GM23248 (cell line): ENCODE data around the gene NOXA1. TPM values are rescaled to one million over a fixed set of nuclear protein-coding genes. Genes with fewer than 3 reads are reported as not detected.

Experiments used
- DNase-seq: peaks from one replicate; pipeline ENCODE4 v3.0.0-alpha.2; 2015
- H2AFZ ChIP-seq: fragments of 200-600 bp; sonication (generic); 2 replicates; pipeline ENCODE4 v1.6.1; 2016; ENCODE audit warnings: antibody characterized with exemption
- H3F3A ChIP-seq: fragments of 200-600 bp; sonication (generic); 2 replicates; pipeline ENCODE4 v1.6.1; 2016; ENCODE audit warnings: mild to moderate bottlenecking, antibody characterized with exemption, mixed run types; ENCODE audit not compliant: insufficient read depth
- H3K27ac ChIP-seq: fragments of 200-600 bp; sonication (generic); 2 replicates; pipeline ENCODE4 v1.5.1; 2016; ENCODE audit warnings: mild to moderate bottlenecking
- H3K27me3 ChIP-seq: fragments of 200-600 bp; sonication (generic); replicated peaks from 2 replicates; pipeline ENCODE4 v1.6.1; 2016; ENCODE audit warnings: mild to moderate bottlenecking; ENCODE audit not compliant: insufficient read depth
- H3K36me3 ChIP-seq: fragments of 200-600 bp; sonication (generic); 2 replicates; pipeline ENCODE4 v1.6.1; 2016; ENCODE audit warnings: low read depth, mild to moderate bottlenecking
- H3K4me1 ChIP-seq: fragments of 200-600 bp; sonication (generic); 2 replicates; pipeline ENCODE4 v1.6.1; 2016; ENCODE audit warnings: mild to moderate bottlenecking; ENCODE audit not compliant: insufficient read depth
- H3K4me2 ChIP-seq: fragments of 200-600 bp; sonication (generic); one replicate; pipeline ENCODE4 v1.6.1; 2016; ENCODE audit warnings: mild to moderate bottlenecking; ENCODE audit not compliant: unreplicated experiment
- H3K4me3 ChIP-seq: fragments of 200-600 bp; sonication (generic); 2 replicates; pipeline ENCODE4 v1.5.1; 2016; ENCODE audit warnings: mild to moderate bottlenecking
- H3K79me2 ChIP-seq: fragments of 200-600 bp; sonication (generic); 2 replicates; pipeline ENCODE4 v1.6.1; 2016; ENCODE audit warnings: mild to moderate bottlenecking; ENCODE audit not compliant: insufficient read depth
- H3K9ac ChIP-seq: fragments of 200-600 bp; sonication (generic); 2 replicates; pipeline ENCODE4 v1.6.1; 2016; ENCODE audit warnings: mild to moderate bottlenecking
- H3K9me2 ChIP-seq: fragments of 200-600 bp; sonication (generic); 2 replicates; pipeline ENCODE4 v1.6.1; 2016; ENCODE audit warnings: mixed run types, mild to moderate bottlenecking, moderate library complexity; ENCODE audit not compliant: insufficient read depth
- H3K9me3 ChIP-seq: fragments of 200-600 bp; sonication (generic); one replicate; pipeline ENCODE4 v1.6.1; 2017; ENCODE audit warnings: low read depth
- H4K20me1 ChIP-seq: fragments of 200-600 bp; sonication (generic); 2 replicates; pipeline ENCODE4 v1.6.0; 2016; ENCODE audit not compliant: insufficient read depth
- EZH2 ChIP-seq: fragments of 200-600 bp; sonication (generic); IDR thresholded peaks from 2 replicates; pipeline ENCODE4 v1.6.1; 2018; ENCODE audit warnings: antibody characterized with exemption, mild to moderate bottlenecking; ENCODE audit not compliant: insufficient read depth, poor library complexity, severe bottlenecking
- EZH2phosphoT487 ChIP-seq: fragments of 200-600 bp; sonication (generic); IDR thresholded peaks from 2 replicates; pipeline ENCODE4 v1.6.1; 2018; ENCODE audit warnings: antibody characterized with exemption, moderate library complexity, mild to moderate bottlenecking, low read depth; ENCODE audit not compliant: insufficient read depth
- WGBS, 2 experiments: methylation state at CpG; one replicate each; pipeline ENCODE4 v1.1.6; 2015 to 2017; ENCODE audit warnings: low lambda C conversion rate in 2 of 2, low coverage in 1 of 2; ENCODE audit errors: missing lambda C conversion rate in 2 of 2; 5-methylcytosine and 5-hydroxymethylcytosine counted together
- in situ Hi-C: fragments of 300-500 bp; cut with MboI; formaldehyde crosslinking; loops from 2 replicates; pipeline ENCODE4 v1.15.0; 2020
- polyA plus RNA-seq: library from polyadenylated mRNA; unstranded; fragments of >200 nt; fragmentation: Nextera tagmentation; extraction: Ambion mirVana; gene quantifications from 2 replicates; pipeline ENCODE4 v1.2.1, GENCODE V29; 2016
- total RNA-seq: library from RNA; depleted of rRNA; stranded (reverse); fragments of >200 nt; shearing (Covaris generic); gene quantifications from 2 replicates; pipeline ENCODE4 v1.2.3, GENCODE V29; 2014

NOXA1 gene
- total and polyA plus RNA-seq, 2 experiments from 2014 or later: 0.32 to 0.39 TPM

DNA sequence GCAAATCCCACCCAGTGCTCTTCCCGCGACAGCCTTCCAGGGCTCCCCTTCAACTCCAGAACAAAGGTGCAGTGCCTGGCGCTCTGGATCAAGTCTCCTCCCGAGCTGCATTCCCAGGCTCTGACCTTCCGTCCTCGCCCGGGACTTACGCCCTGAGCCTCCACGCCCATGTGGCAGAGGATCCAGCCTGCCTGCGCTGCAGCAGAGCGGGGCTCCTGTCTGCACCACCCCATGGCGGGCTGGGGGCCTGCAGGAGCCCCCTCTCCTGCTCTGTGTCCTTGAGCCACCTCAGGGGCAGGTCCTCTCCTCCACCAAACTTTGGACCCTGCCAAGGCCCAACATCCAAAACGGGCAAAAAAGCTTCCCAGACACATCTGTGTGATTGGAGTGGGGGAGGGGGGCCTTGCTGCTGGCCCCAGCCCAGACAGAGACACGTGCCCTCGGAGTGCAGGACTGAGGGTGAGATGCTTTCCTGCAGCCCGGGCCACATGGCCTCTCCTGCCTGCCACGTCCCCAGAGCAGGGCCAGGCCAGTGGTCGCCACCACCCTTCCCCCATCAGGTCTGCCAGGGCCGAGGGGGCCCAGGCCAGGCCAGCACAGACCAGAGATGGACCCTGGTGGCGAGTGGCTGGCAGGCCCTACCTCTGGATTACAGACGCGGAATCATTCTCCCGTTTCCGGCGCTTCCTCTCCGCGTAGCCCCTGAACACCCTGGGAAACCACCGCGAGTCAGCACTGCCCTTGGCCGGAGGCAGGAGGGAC is 31.6 kb downstream of the NOXA1 start:
- Histone ChIP-seq H3F3A (no peaks in the 10 kb centered on the region), H4K20me1 (no peaks in the 10 kb centered on the region), H3K36me3 (no peaks in the 10 kb centered on the region), H3K4me3 (peak overlapping the region; percentile 63), H3K9ac (no peak overlapping the region), H3K27me3 (no peaks in the 10 kb centered on the region), H3K9me3 (no peaks in the 10 kb centered on the region), H3K4me1 (peaks cover 6% of the 10 kb centered on the region; the same call in 1 of the 2 replicates), H3K79me2 (no peaks in the 10 kb centered on the region), H3K9me2 (no peaks in the 10 kb centered on the region), H2AFZ (peak overlapping the region; percentile 71), H3K4me2 (peak overlapping the region; percentile 58), H3K27ac (no peak overlapping the region)
- in situ Hi-C loops: no loop called here
- TF ChIP-seq EZH2phosphoT487 (no peak), EZH2 (no peak)
- peak; percentile 55 for DNase-seq
- WGBS, 2 experiments: 47 to 56% methylated on average over 23 to 30 of the region's 30 CpGs

DNA sequence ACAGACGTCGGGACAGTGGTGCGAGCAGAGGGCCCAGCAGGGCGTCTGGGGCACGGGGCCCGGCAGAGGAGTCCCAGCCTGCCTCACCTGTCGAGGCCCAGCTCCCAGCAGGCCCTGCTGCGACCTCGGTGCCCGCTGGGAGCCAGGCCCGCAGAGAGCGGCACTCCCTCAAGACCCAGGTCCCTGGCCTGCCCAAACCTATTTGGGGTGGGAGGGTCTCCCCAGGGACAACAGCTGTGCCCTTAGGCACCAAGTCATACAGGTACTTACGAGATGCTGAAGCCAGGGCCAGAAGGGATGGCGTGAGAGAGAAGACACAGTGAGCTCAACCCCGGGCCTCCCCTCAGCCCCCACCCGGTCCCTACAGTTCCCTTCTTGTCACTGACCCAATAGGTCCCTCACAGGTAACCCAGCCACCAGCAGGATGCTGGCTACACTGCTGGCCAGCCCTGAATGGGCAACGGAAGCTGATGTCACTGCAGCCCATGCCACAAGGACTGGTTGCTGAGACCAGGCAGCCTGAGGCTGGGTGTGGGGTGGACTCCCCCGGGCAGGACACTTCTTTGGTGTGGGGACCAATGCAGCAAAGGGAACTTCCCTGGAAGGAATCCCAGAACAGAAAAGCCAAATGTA is 32.3 kb downstream of the NOXA1 start:
- Histone ChIP-seq H3K4me3 (no peak overlapping the region), H2AFZ (no peak overlapping the region), H3K4me2 (no peak overlapping the region), H3K9me3 (no peaks in the 10 kb centered on the region), H3K27ac (no peak overlapping the region), H3F3A (no peaks in the 10 kb centered on the region), H4K20me1 (no peaks in the 10 kb centered on the region), H3K79me2 (no peaks in the 10 kb centered on the region), H3K4me1 (peaks cover 6% of the 10 kb centered on the region; the same call in 1 of the 2 replicates), H3K9ac (no peak overlapping the region), H3K36me3 (no peaks in the 10 kb centered on the region), H3K27me3 (no peaks in the 10 kb centered on the region), H3K9me2 (no peaks in the 10 kb centered on the region)
- TF ChIP-seq EZH2phosphoT487: no peak
- TF ChIP-seq EZH2: no peak
- in situ Hi-C loops: no loop called here
- 82 to 87% methylated on average over 13 to 17 of the region's 18 CpGs for WGBS, 2 experiments
- DNase-seq: no peak

DNA sequence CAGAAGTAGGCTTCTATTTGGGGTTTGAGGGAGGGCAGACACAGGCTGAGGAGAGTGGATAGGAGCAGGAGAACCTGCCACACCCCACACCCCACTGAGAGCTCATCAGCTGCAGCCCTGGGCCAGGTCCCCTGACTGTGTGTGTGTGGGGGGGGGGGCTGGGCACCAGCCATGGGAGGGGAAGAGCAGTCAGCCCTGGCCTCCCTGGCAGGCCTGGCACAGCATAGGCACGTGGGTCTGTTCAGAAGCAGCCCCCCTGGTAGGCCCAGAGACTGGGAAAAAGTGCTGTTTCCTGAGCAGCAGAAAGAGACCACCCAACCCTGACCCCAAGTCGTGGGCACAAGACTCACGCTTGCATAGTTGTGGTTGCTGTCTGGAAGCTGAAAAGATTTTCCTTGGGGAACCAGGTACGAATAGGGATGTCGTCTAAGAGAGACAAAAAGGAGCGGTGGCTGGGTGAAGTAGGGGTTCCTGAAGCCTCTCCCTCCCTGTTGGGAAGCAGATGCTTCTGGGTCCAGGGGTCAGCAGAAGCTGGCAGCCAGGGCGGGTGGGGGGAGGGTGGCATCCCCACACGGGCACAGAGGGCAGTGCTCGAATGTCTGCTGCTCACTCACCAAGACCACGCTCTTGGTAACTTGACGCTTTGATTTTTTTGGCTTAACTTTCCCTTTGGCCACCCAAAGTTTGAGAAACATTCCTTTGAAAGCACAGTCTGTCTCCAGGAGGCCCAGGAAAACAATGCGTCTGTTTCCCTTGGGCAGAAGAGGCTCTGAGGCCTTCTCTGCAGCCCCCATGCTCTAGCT is 33.1 kb downstream of the NOXA1 start:
- no peak overlapping the region for H3K4me2 ChIP-seq
- H3K4me3 ChIP-seq: no peak overlapping the region
- WGBS, 2 experiments: 76 to 79% methylated on average over 11 to 12 of the region's 12 CpGs

DNA sequence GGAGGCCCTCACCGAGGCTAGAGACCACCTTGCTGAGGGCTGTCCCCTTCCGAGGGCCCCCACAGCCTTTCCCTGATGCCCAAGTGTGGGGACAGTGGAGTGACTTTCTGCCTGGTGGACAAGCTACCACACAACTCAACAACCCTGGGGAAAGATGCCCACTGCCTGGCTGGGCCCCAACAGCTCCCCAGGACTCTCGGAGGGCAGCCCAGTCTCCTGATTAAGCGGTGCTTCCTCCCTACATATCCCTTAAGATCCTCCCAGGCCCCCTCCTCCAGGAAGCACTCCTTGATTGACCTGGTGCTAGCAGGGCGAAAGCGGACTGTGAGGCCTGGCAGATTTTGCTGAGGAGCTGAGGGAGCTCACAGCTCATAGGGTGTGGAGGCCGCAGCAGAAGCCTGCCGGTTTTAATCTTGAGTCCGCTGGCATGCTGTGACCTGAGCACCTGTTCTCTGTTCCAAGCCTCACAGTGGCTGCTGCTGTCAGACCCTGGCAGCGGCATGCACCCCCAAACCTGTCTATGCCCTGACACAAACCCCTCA is 33.7 kb downstream of the NOXA1 start:
- in situ Hi-C loops: no loop called here
- TF ChIP-seq EZH2 (no peak), EZH2phosphoT487 (no peak)
- Histone ChIP-seq H3K4me2 (no peak overlapping the region), H3K4me3 (no peak overlapping the region), H3K79me2 (no peaks in the 10 kb centered on the region), H3K4me1 (peaks cover 6% of the 10 kb centered on the region; the same call in 1 of the 2 replicates), H3K9ac (no peak overlapping the region), H2AFZ (no peak overlapping the region), H3K9me3 (no peaks in the 10 kb centered on the region), H3K27me3 (no peaks in the 10 kb centered on the region), H4K20me1 (no peaks in the 10 kb centered on the region), H3K27ac (no peak overlapping the region), H3K9me2 (no peaks in the 10 kb centered on the region), H3K36me3 (no peaks in the 10 kb centered on the region), H3F3A (no peaks in the 10 kb centered on the region)
- no peak for DNase-seq
- 90 to 91% methylated on average over 10 of the region's 10 CpGs for WGBS, 2 experiments

More for the DNA sequence above, 33.1 kb downstream of the NOXA1 start:
- H3K9me2 ChIP-seq: no peaks in the 10 kb centered on the region
- no peaks in the 10 kb centered on the region for H3F3A ChIP-seq
- no peak for DNase-seq
- H3K36me3 ChIP-seq: no peaks in the 10 kb centered on the region
- no peak overlapping the region for H3K27ac ChIP-seq
- no peak overlapping the region for H3K9ac ChIP-seq
- H3K4me1 ChIP-seq: peaks cover 6% of the 10 kb centered on the region; the same call in 1 of the 2 replicates
- in situ Hi-C loops: no loop called here
- TF ChIP-seq EZH2 (no peak), EZH2phosphoT487 (no peak)
- no peaks in the 10 kb centered on the region for H3K27me3 ChIP-seq
- no peaks in the 10 kb centered on the region for H3K79me2 ChIP-seq
- no peak overlapping the region for H2AFZ ChIP-seq
- H3K9me3 ChIP-seq: no peaks in the 10 kb centered on the region
- no peaks in the 10 kb centered on the region for H4K20me1 ChIP-seq
